ENCODE data around the gene AKAP5. TPM values are rescaled to one million over a fixed set of nuclear protein-coding genes. Genes with fewer than 3 reads are reported as not detected.

Gene AKAP5
- total and polyA plus RNA-seq, 2 donors (not counting 1 experiment from before 2014, with no cell fraction given): 0.17 to 0.19 TPM

- TF ChIP-seq EZH2 (IDR thresholded peaks at IDR 0.05; ENCODE audit: low read length, missing control alignments): no peak
- no peak for TF ChIP-seq CTCF (conservative IDR thresholded peaks at IDR 0.05 in 1 of 2, IDR thresholded peaks at IDR 0.05 in 1 of 2; ENCODE audit: low read depth in 1 of 2, low read length in 2 of 2)
- H3K4me3 ChIP-seq (replicated peaks in 1 of 4; ENCODE audit: control extremely low read depth in 1 of 4, insufficient read depth in 1 of 4, low read depth in 3 of 4, low read length in 4 of 4): no peak overlapping the region
- no peaks in the 10 kb centered on the region for H3K4me1 ChIP-seq (ENCODE audit: control insufficient read depth, extremely low read depth, insufficient read depth, low read length)
- H2AFZ ChIP-seq (ENCODE audit: low read length): no peak overlapping the region
- peaks cover 6% of the 10 kb centered on the region for H3K36me3 ChIP-seq (ENCODE audit: control insufficient read depth, insufficient read depth, low read length)
- H3K9me3 ChIP-seq (ENCODE audit: control insufficient read depth, insufficient read depth, low read depth, low read length): no peaks in the 10 kb centered on the region
- no peaks in the 10 kb centered on the region for H3K79me2 ChIP-seq (ENCODE audit: control insufficient read depth, insufficient read depth, low read length)
- no peaks in the 10 kb centered on the region for H3K27me3 ChIP-seq (ENCODE audit: control insufficient read depth, insufficient read depth, low read length)
- no peak overlapping the region for H3K27ac ChIP-seq (ENCODE audit: insufficient read depth, low read length)
- no peaks in the 10 kb centered on the region for H4K20me1 ChIP-seq (ENCODE audit: control insufficient read depth, extremely low read depth, insufficient read depth, low read length)
- H3K9ac ChIP-seq (ENCODE audit: insufficient read depth, low read length): no peak overlapping the region
- DNase-seq (ENCODE audit: low read depth in 2 of 2): no peak
- no peak overlapping the region for H3K4me2 ChIP-seq (ENCODE audit: extremely low read depth, insufficient read depth, low read length)
Measured at GRCh38 chr14:64454671-64455070, 10.6 kb upstream of the AKAP5 start.

- H3K36me3 ChIP-seq (ENCODE audit: control insufficient read depth, insufficient read depth, low read length): peaks cover 4% of the 10 kb centered on the region
- H3K79me2 ChIP-seq (ENCODE audit: control insufficient read depth, insufficient read depth, low read length): no peaks in the 10 kb centered on the region
- no peaks in the 10 kb centered on the region for H3K27me3 ChIP-seq (ENCODE audit: control insufficient read depth, insufficient read depth, low read length)
- H4K20me1 ChIP-seq (ENCODE audit: control insufficient read depth, extremely low read depth, insufficient read depth, low read length): no peaks in the 10 kb centered on the region
- no peaks in the 10 kb centered on the region for H3K9me3 ChIP-seq (ENCODE audit: control insufficient read depth, insufficient read depth, low read depth, low read length)
- no peaks in the 10 kb centered on the region for H3K4me1 ChIP-seq (ENCODE audit: control insufficient read depth, extremely low read depth, insufficient read depth, low read length)
- TF ChIP-seq EZH2 (IDR thresholded peaks at IDR 0.05; ENCODE audit: low read length, missing control alignments) (no peak), CTCF (conservative IDR thresholded peaks at IDR 0.05 in 1 of 2, IDR thresholded peaks at IDR 0.05 in 1 of 2; ENCODE audit: low read depth in 1 of 2, low read length in 2 of 2) (no peak)
- H3K4me2 ChIP-seq (ENCODE audit: extremely low read depth, insufficient read depth, low read length): no peak overlapping the region
- no peak overlapping the region for H3K9ac ChIP-seq (ENCODE audit: insufficient read depth, low read length)
- H3K27ac ChIP-seq (ENCODE audit: insufficient read depth, low read length): no peak overlapping the region
- no peak overlapping the region for H2AFZ ChIP-seq (ENCODE audit: low read length)
- no peak overlapping the region for H3K4me3 ChIP-seq (replicated peaks in 1 of 4; ENCODE audit: control extremely low read depth in 1 of 4, insufficient read depth in 1 of 4, low read depth in 3 of 4, low read length in 4 of 4)
- DNase-seq (ENCODE audit: low read depth in 2 of 2): peak in 1 of 2 donors; percentile 22
Measured at GRCh38 chr14:64459405-64460136, 5.7 kb upstream of the AKAP5 start.

- H3K79me2 ChIP-seq (ENCODE audit: control insufficient read depth, insufficient read depth, low read length): no peaks in the 10 kb centered on the region
- H3K4me1 ChIP-seq (ENCODE audit: control insufficient read depth, extremely low read depth, insufficient read depth, low read length): no peaks in the 10 kb centered on the region
- no peak overlapping the region for H3K4me2 ChIP-seq (ENCODE audit: extremely low read depth, insufficient read depth, low read length)
- no peak overlapping the region for H3K4me3 ChIP-seq (replicated peaks in 1 of 4; ENCODE audit: control extremely low read depth in 1 of 4, insufficient read depth in 1 of 4, low read depth in 3 of 4, low read length in 4 of 4)
- no peaks in the 10 kb centered on the region for H3K9me3 ChIP-seq (ENCODE audit: control insufficient read depth, insufficient read depth, low read depth, low read length)
- H3K27me3 ChIP-seq (ENCODE audit: control insufficient read depth, insufficient read depth, low read length): no peaks in the 10 kb centered on the region
- no peak overlapping the region for H3K9ac ChIP-seq (ENCODE audit: insufficient read depth, low read length)
- DNase-seq (ENCODE audit: low read depth in 2 of 2): no peak
- no peak overlapping the region for H3K27ac ChIP-seq (ENCODE audit: insufficient read depth, low read length)
- no peak overlapping the region for H2AFZ ChIP-seq (ENCODE audit: low read length)
- no peak for TF ChIP-seq CTCF (conservative IDR thresholded peaks at IDR 0.05 in 1 of 2, IDR thresholded peaks at IDR 0.05 in 1 of 2; ENCODE audit: low read depth in 1 of 2, low read length in 2 of 2)
- no peak for TF ChIP-seq EZH2 (IDR thresholded peaks at IDR 0.05; ENCODE audit: low read length, missing control alignments)
- H3K36me3 ChIP-seq (ENCODE audit: control insufficient read depth, insufficient read depth, low read length): peaks cover 2% of the 10 kb centered on the region
- H4K20me1 ChIP-seq (ENCODE audit: control insufficient read depth, extremely low read depth, insufficient read depth, low read length): no peaks in the 10 kb centered on the region
Measured at GRCh38 chr14:64461221-64461620, 4.1 kb upstream of the AKAP5 start.

Measured in fibroblast of lung (primary cell).